ENCODE results near the gene MMP23B.

The MMP23B gene

DNA sequence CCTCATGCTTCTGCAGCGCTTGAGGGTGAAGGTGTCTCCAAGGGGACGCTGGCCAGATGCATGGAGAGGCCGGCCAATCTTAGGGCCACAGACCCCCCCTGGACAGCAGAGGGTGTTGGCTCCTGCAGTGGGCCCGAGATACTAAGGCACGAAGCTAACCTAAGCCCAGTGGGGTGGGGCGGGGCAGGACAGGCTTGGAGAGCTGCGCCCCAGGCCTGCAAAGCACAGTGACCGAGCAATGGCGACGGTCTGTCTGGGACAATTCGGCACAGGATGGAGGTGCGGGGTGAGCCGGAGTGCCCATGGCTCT lies 33.3 kb upstream of the MMP23B start:
- H3K9me3 ChIP-seq (ENCODE audit: control insufficient read depth, insufficient read depth, low read length): no peaks in the 10 kb centered on the region
- peaks cover 3% of the 10 kb centered on the region for H3K4me1 ChIP-seq (ENCODE audit: control insufficient read depth, insufficient read depth, low read length)
- H3K36me3 ChIP-seq (ENCODE audit: control insufficient read depth, insufficient read depth, low read length): no peaks in the 10 kb centered on the region
- H3K9ac ChIP-seq (ENCODE audit: low read depth, low read length): no peak overlapping the region
- H3K27me3 ChIP-seq (ENCODE audit: control insufficient read depth, insufficient read depth, low read length): peaks cover 40% of the 10 kb centered on the region
- H3K4me3 ChIP-seq (ENCODE audit: low read depth, low read length): peak overlapping the region; percentile 32

DNA sequence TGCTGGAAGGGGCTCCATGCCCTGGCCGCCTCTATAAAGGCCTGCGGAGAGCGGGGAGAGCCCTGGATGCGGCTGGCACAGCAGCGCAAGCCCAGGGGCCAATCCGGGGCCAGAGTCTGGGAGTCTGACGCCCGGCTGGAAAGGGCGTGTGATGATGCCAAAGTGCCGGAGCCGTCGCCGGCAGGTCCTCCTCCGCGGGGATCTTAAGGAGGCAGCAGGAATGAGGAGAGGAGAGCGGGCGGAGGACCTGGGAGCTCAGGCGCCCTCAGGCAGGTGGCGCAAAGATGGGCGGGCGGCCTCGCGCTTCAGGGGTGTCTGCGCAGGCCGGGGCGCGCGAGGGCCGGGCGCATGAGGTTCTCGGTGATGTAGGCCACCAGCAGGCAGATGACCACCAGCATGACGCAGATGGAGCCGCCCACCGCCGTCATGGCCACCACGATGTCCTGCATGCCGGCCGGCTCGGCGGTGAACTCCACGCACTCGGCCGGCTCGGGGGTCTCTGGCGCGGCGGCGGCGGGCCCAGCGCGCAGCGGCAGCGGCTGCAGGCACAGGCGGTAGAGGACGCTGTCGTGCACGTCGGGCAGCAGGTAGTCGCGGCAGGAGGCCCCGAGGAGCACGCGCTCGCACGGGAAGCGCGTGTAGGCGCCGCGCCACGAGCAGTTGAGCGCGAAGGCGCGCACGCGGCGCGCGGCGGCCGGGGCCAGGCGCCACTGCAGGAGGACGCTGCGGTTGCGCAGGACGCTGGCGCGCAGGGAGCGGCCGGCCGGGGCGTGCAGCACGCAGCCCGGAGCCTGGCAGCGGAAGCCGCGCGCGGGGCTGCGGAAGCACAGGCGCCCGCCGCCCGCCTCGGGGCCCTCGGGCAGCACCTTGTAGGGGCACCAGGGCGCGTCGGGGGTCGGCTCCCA lies 32.7 kb upstream of the MMP23B start:
- no peaks in the 10 kb centered on the region for H3K9me3 ChIP-seq (ENCODE audit: control insufficient read depth, insufficient read depth, low read length)
- H3K4me3 ChIP-seq (ENCODE audit: low read depth, low read length): peak overlapping the region; percentile 32
- H3K4me1 ChIP-seq (ENCODE audit: control insufficient read depth, insufficient read depth, low read length): peaks cover 3% of the 10 kb centered on the region
- H3K36me3 ChIP-seq (ENCODE audit: control insufficient read depth, insufficient read depth, low read length): no peaks in the 10 kb centered on the region
- H3K27me3 ChIP-seq (ENCODE audit: control insufficient read depth, insufficient read depth, low read length): peaks cover 40% of the 10 kb centered on the region
- peak overlapping the region; percentile 24 for H3K9ac ChIP-seq (ENCODE audit: low read depth, low read length)

DNA sequence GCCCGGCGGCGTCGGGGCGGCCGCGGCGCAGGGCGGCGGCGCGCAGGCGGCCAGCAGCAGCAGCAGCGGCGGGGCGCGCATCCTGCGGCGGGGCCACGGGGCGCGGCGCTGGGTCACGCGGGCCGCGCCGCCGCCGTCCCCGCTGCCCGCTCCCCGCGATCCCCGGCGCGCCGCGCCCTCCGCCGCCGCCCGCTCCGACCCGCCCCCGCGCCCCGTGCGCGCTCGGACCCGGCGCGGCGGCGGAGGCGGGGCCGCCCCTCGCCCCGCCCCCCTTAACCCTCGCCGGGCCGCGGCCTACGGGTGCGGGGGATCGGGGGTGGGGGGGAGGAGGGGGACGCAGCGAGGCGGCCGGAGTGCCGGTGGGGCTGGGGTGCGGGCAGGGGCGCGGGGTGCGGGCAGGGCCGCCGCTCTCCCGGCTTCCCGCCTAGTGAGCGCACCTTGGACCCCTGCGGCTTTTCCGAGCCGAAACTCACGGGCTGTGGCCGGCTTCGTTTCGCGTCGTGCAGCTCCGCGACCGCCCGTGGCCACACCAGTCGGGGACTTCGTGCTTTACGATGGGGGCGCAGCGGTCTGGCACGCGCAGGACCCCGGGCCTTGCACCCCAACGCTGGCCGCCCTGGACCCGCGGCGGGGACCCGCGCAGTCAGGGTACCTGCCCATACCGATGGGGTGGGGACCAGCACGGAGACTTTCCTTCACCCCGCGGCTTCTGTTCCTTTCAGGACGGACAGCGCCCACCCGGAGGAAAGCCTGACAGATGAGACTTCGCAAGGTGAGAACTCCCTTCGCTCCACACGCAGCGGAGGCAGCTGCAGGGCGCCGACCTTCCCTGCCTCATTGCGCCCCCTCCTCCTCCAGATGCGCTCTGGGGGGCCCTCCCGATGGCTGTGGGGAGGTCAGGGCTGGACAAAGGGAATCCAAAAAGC lies 31.8 kb upstream of the MMP23B start, which contains the start of gene FNDC10:
FNDC10 (minus strand) TSS at position 201 of the 926 bp plus-strand sequence; CDS start at position 81, 120 bp downstream.
- Histone ChIP-seq H3K36me3 (ENCODE audit: control insufficient read depth, insufficient read depth, low read length) (no peaks in the 10 kb centered on the region), H3K9ac (ENCODE audit: low read depth, low read length) (peak within 1 kb of the TSS; percentile 24), H3K4me3 (ENCODE audit: low read depth, low read length) (peak within 1 kb of the TSS; percentile 50), H3K27me3 (ENCODE audit: control insufficient read depth, insufficient read depth, low read length) (peaks cover 35% of the 10 kb centered on the region), H3K9me3 (ENCODE audit: control insufficient read depth, insufficient read depth, low read length) (no peaks in the 10 kb centered on the region), H3K4me1 (ENCODE audit: control insufficient read depth, insufficient read depth, low read length) (peaks cover 3% of the 10 kb centered on the region)

DNA sequence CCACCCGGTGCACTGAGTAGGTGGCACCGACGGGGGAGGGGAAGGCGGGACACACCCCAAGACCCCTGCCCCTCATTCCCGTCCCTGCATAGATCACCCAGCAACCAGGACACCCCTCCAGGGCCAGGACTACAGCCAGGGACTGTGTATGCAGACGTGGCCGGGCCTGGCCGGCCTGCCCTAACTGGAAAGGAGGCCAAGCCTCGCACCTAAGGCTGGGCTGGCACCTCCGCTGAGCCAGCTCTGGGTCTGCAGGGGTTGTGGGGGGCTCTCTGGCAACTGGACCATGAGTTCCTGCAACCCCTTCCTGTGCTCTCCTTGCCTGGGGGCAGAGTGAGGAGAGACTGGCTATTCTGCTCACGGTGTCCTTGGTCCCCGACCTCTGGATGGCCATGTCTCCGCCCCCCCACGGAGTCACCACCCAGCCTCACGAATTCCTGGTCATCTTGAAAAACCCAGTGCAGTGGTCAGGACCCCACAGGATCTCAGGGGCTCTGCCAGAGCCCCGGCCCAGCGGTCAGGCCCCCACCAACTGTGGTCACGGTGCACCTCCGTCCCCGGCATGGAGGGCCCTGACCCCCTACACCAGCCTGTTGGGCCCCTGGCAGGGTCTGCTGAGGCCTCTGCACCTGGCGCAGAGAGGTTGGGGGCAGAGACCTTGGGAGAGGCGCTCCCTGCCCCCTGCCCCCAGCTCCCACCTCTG lies 31.0 kb upstream of the MMP23B start:
- H3K9ac ChIP-seq (ENCODE audit: low read depth, low read length): no peak overlapping the region
- H3K27me3 ChIP-seq (ENCODE audit: control insufficient read depth, insufficient read depth, low read length): peaks cover 28% of the 10 kb centered on the region
- peak overlapping the region; percentile 50 for H3K4me3 ChIP-seq (ENCODE audit: low read depth, low read length)
- peaks cover 3% of the 10 kb centered on the region for H3K4me1 ChIP-seq (ENCODE audit: control insufficient read depth, insufficient read depth, low read length)
- H3K9me3 ChIP-seq (ENCODE audit: control insufficient read depth, insufficient read depth, low read length): no peaks in the 10 kb centered on the region
- no peaks in the 10 kb centered on the region for H3K36me3 ChIP-seq (ENCODE audit: control insufficient read depth, insufficient read depth, low read length)

DNA sequence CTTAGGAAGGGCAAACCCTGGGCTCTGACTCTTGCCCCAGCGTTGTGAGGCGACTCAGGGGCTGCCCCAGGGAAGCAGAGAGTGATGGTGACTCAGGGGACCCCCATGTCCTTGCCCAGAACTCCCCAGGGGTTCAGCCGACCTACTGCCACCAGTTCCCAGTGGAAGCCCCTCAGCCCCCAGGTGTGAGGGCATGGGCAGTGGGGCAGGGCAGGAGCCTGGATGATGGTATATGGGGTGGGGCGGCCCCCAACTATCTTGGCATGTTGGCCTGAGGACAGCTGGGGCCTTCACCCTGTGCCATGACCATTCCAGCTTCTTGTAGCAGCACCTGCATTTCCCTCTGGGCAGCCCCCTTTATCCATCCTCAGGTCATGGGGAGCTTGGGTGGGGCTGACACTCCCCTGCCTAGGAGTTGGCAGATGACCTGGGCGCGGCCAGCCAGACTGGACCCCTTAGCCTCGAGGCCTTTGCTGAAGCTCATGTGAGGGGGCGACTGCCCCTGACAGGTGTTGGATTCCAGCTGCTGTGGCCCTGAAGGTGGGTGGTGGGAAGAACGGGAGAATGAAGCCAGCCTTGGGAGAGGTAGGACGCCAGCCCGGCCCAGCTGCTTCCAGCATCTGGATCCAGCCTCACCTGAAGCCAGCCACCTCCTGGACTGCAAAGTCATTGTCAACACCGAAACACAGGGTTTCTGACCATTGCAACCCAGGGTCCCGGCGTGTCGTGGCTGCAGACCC lies 30.2 kb upstream of the MMP23B start:
- H3K4me3 ChIP-seq (ENCODE audit: low read depth, low read length): no peak overlapping the region
- H3K9ac ChIP-seq (ENCODE audit: low read depth, low read length): no peak overlapping the region
- H3K36me3 ChIP-seq (ENCODE audit: control insufficient read depth, insufficient read depth, low read length): no peaks in the 10 kb centered on the region
- peaks cover 3% of the 10 kb centered on the region for H3K4me1 ChIP-seq (ENCODE audit: control insufficient read depth, insufficient read depth, low read length)
- no peaks in the 10 kb centered on the region for H3K9me3 ChIP-seq (ENCODE audit: control insufficient read depth, insufficient read depth, low read length)
- peaks cover 22% of the 10 kb centered on the region for H3K27me3 ChIP-seq (ENCODE audit: control insufficient read depth, insufficient read depth, low read length)

DNA sequence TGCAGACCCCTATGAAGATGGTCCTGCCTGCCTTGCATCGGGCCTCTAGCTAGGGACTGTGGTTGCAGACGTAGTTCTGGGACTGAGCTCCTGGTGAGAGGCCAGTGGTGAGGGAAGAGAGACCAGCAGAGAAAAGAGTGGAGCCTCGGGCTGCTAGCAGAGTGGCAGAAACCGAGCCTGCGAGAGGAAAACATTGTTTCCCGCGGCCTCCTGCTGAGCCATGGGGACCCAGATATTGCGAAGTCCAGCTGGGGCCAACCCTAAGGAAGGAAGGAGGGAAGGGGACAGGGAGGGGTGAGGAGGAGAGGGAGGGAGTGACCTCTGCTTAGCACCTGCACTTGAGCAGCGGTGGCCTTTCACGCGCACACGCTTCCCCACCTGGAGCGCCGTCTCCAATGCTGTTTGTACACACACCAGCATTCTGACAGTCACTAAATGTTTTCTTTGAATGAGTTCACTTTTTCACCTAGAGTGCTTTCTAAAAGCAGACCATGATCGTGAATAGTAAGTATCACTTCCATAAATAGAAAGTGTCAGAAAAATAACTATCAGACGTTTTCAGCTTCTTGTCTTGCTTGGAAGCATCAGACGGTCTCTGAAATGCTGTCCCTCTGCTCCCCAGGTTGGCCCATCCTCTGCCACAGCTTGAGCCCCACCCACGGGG lies 29.5 kb upstream of the MMP23B start:
- no peak overlapping the region for H3K4me3 ChIP-seq (ENCODE audit: low read depth, low read length)
- H3K36me3 ChIP-seq (ENCODE audit: control insufficient read depth, insufficient read depth, low read length): no peaks in the 10 kb centered on the region
- H3K9ac ChIP-seq (ENCODE audit: low read depth, low read length): no peak overlapping the region
- H3K4me1 ChIP-seq (ENCODE audit: control insufficient read depth, insufficient read depth, low read length): peaks cover 3% of the 10 kb centered on the region
- H3K27me3 ChIP-seq (ENCODE audit: control insufficient read depth, insufficient read depth, low read length): peaks cover 22% of the 10 kb centered on the region
- H3K9me3 ChIP-seq (ENCODE audit: control insufficient read depth, insufficient read depth, low read length): no peaks in the 10 kb centered on the region

DNA sequence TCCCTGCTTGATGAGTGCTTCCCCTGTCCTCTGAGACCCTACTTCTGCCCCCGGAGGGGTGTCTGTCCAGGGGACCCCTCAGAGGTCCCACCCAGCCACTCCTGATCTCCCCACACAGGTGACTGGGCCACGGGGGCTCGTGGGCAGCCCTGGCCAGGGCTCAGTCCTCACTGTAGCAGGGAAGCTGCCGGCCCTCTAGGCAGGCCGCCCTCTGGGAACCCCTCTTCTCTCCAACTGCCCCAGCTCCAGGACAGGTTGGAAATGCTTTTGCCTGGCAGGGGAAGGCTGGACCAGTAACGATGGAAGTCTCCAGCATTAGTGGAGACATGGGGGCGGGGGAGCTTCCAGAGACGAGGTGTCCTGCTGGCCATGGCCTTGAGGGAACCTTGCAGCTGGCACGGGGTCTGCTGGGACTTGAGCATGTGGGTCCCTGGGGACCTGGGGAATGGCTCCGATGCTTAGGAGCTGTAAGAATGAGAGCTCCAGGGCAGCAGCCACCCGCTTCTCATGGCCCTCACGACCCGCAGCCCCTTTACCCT lies 28.9 kb upstream of the MMP23B start:
- H3K27me3 ChIP-seq (ENCODE audit: control insufficient read depth, insufficient read depth, low read length): peaks cover 21% of the 10 kb centered on the region

DNA sequence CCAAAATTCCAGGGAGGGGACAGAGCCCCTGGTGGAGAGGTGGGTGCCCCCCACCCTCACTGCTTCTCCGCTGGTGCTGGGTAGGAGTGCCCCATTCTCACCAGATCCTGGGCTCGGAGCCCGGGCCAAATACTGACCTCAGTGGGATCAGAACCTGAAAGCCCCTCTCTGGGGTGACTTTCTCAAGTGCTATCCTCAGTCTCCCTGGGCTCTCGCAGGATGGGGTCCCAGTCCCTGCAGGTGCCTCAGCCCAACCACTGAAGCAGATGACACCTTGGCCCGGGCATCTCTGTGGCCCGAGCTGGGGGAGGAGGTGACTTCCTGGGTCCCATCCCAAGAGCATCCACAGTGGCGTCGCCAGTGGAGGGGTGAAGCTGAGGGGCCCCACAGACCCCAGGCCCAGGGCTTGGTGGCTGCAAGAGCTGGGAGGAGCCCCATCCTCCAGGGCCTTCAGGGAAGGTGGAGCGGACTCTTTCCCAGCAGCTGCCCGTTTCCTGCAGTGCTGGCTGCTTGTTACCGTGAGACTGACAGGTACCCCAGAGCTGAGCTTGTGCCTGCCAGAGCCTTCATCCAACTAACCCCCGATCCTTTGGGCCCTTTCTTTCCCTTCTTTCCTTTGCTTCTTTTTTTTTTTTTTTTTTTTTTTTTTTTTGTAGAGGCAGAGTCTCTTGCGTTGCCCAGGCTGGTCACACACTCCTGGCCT lies 28.2 kb upstream of the MMP23B start:
- Histone ChIP-seq H3K27me3 (ENCODE audit: control insufficient read depth, insufficient read depth, low read length) (peaks cover 14% of the 10 kb centered on the region), H3K36me3 (ENCODE audit: control insufficient read depth, insufficient read depth, low read length) (no peaks in the 10 kb centered on the region), H3K9ac (ENCODE audit: low read depth, low read length) (no peak overlapping the region), H3K4me3 (ENCODE audit: low read depth, low read length) (no peak overlapping the region), H3K9me3 (ENCODE audit: control insufficient read depth, insufficient read depth, low read length) (no peaks in the 10 kb centered on the region), H3K4me1 (ENCODE audit: control insufficient read depth, insufficient read depth, low read length) (no peaks in the 10 kb centered on the region)

More for the DNA sequence above, 28.9 kb upstream of the MMP23B start:
- H3K9ac ChIP-seq (ENCODE audit: low read depth, low read length): no peak overlapping the region
- H3K4me1 ChIP-seq (ENCODE audit: control insufficient read depth, insufficient read depth, low read length): no peaks in the 10 kb centered on the region
- H3K36me3 ChIP-seq (ENCODE audit: control insufficient read depth, insufficient read depth, low read length): no peaks in the 10 kb centered on the region
- H3K4me3 ChIP-seq (ENCODE audit: low read depth, low read length): no peak overlapping the region
- H3K9me3 ChIP-seq (ENCODE audit: control insufficient read depth, insufficient read depth, low read length): no peaks in the 10 kb centered on the region

DNA sequence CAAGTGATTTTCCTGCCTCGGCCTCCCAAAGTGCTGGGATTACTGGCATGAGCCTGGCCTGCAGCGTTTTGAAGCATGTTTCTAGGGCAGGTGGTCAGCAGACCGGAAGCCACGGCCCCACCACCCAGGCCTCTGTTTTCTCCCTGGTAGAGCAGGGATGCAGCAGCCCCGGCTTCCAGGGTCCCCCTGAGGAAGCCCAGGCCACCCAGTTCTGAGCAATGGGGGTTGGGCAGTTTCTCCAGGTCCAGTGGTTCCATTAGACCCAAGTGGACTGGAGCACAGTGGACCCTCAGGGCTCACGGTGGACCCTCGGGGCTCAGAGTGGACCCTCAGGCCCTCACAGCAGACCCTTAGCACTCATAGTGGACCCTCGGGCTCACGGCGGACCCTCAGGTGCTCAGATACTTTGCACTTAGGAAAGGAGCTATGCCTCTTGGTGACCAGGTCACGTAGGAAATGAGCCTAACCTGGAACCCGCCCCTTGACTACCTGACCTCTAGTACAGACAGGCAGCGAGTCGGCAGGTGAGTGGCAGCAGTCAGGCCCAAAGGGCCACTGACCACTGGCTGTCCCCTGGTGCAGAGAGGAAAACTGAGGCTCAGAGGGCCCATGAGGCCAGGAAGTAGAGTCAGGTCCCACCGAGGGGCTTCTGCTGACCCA lies 27.5 kb upstream of the MMP23B start:
- Histone ChIP-seq H3K27me3 (ENCODE audit: control insufficient read depth, insufficient read depth, low read length) (peaks cover 12% of the 10 kb centered on the region), H3K9me3 (ENCODE audit: control insufficient read depth, insufficient read depth, low read length) (no peaks in the 10 kb centered on the region), H3K4me1 (ENCODE audit: control insufficient read depth, insufficient read depth, low read length) (no peaks in the 10 kb centered on the region), H3K36me3 (ENCODE audit: control insufficient read depth, insufficient read depth, low read length) (no peaks in the 10 kb centered on the region), H3K9ac (ENCODE audit: low read depth, low read length) (no peak overlapping the region), H3K4me3 (ENCODE audit: low read depth, low read length) (no peak overlapping the region)

Measured in iPS-15b (cell line).